Esophagus muscularis mucosa (tissue), 3 donors: ENCODE data around the gene TMEM121B.

Source experiments
- CTCF ChIP-seq, 3 experiments: fragments of 200-600 bp in 2 of 3; fragments of 450-650 bp in 1 of 3; sonication (generic) in 2 of 3; IDR thresholded peaks; one replicate each; pipeline ENCODE4 v1.5.1; 2017 to 2019; ENCODE audit warnings: antibody characterized with exemption in 3 of 3, mild to moderate bottlenecking in 2 of 3, moderate library complexity in 1 of 3
- EP300 ChIP-seq: sonication (generic); formaldehyde crosslinking; IDR thresholded peaks from one replicate; pipeline ENCODE4 v1.6.1; 2017; ENCODE audit warnings: antibody characterized with exemption

DNA sequence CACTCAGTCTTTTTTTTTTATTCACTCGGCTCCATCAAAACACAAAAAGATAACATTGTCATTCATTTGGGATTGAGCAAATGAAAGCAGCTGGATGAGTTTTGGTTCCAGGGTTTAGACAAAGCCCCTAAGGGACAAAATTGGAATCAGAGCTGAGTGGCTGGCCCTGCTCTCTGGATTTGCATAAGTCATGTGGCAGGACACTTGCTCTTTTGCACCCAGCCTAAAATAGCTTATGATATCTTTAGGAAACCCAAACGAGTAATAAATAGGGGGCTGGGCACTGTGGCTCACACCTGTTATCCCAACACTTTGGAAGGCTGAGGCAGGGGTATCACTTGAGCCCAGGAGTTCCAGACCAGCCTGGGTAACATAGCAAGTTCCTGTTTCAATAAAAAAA is 11.0 kb upstream of the TMEM121B start:
- no peak for TF ChIP-seq EP300
- TF ChIP-seq CTCF (IDR thresholded peaks at IDR 0.05): no peak
